SU-DHL-6 (cell line): ENCODE results near the gene SPARC.

Experiments used
- CTCF ChIP-seq: fragments of 200-600 bp; sonication (generic); IDR thresholded peaks from one replicate; pipeline ENCODE4 v1.5.1; 2017; ENCODE audit warnings: antibody characterized with exemption, mild to moderate bottlenecking, low read length, moderate library complexity; ENCODE audit not compliant: insufficient read depth, poor library complexity, severe bottlenecking
- EZH2phosphoT487 ChIP-seq: fragments of 200-600 bp; sonication (generic), shearing (Covaris generic); conservative IDR thresholded peaks from 2 replicates; pipeline ENCODE4 v1.6.1; 2018; ENCODE audit warnings: mild to moderate bottlenecking, antibody characterized with exemption, low read length, moderate library complexity, mixed read lengths

- peak; percentile 71 for TF ChIP-seq CTCF
- TF ChIP-seq EZH2phosphoT487: no peak
These were observed 34.6 kb downstream of the SPARC start for GRCh38 chr5:151651997-151652645.
